Measurements from ENCODE around the gene SUMO4. TPM values are rescaled to one million over a fixed set of nuclear protein-coding genes. Genes with fewer than 3 reads are reported as not detected.
"Not testable (repeated sequence)": the region's sequence is repeated elsewhere in the genome, so short reads cannot be mapped to it uniquely, and the experiment has no call there.

SUMO4 gene
- total and polyA plus RNA-seq, 8 donors: 0.09 to 1.5 (median 0.86) TPM; not detected in 1

DNA sequence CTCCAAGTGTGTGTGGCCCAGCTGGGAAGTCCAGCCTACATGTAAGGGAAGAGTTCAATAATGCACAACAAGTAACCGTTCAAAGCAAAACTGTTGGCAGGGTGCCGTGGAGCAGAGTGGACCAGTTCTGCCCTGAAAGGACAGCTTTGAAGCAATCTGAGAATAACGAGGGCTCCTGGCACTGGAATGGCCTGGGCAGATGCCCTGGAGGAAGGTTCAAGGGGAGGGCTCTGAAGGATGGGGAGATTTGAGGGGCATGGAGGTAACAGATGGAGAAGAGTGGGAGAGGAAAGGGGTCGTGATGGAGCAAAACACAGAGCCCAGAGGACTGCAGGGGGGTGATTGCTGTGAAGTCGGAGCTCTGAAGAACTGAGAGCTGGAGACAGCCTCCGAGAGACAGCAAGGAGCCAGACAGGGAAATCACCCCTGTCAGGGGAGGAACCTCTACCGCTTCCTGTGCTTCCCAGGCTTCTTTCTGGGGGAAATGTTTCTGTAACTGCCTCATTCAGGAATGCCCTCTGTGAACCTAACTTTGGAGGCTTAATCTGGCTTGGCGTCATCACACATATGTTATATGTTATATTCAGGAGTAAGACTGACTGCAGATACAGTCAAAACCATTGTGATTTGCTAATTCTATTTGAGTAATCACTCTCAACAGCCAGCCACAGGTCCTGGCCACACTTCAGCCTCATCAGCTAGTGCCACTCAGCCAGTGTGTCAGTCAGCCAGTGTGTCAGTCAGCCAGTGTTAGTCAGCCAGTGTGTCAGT is 43.5 kb downstream of the SUMO4 start:
- TF ChIP-seq, protein P1, sequence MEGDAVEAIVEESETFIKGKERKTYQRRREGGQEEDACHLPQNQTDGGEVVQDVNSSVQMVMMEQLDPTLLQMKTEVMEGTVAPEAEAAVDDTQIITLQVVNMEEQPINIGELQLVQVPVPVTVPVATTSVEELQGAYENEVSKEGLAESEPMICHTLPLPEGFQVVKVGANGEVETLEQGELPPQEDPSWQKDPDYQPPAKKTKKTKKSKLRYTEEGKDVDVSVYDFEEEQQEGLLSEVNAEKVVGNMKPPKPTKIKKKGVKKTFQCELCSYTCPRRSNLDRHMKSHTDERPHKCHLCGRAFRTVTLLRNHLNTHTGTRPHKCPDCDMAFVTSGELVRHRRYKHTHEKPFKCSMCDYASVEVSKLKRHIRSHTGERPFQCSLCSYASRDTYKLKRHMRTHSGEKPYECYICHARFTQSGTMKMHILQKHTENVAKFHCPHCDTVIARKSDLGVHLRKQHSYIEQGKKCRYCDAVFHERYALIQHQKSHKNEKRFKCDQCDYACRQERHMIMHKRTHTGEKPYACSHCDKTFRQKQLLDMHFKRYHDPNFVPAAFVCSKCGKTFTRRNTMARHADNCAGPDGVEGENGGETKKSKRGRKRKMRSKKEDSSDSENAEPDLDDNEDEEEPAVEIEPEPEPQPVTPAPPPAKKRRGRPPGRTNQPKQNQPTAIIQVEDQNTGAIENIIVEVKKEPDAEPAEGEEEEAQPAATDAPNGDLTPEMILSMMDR (IDR thresholded peaks at IDR 0.05): no peak
- DNase-seq: no peak
- intact Hi-C loops (cut with DNase I): loop anchor here in 1 of 3 donors (10.0 kb wide), 1 partner anchor 399 kb away; no protein-coding TSS in a partner anchor

DNA sequence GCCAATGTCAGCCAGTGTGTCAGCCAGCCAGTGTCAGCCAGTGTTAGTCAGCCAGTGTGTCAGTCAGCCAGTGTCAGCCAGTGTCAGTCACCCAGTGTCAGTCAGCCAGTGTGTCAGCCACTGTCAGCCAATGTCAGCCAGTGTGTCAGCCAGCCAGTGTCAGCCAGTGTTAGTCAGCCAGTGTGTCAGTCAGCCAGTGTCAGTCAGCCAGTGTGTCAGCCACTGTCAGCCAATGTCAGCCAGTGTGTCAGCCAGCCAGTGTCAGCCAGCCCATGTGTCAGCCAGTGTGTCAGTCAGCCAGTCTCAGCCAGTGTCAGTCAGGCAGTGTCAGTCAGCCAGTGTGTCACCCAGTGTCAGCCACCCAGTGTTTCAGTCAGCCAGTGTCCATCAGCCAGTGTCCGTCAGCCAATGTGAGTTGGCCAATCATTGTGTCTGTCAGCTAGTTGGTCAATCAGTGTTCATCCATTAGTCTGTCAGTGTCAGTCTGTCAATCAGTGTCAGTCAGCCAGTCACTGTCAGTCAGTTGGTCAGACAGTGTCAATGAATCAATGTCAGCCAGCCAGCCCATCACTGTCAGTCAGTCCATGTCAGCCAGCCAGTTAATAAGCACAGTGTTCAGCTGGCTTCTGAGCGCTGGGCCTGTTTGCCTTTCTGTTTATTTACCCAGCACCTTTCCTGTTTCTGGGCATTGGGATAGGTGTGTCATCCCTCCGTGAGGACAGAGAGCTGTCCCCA is 44.5 kb downstream of the SUMO4 start:
- ATAC-seq, H3K4me1 ChIP-seq, H3K27ac ChIP-seq, FAIRE-seq, DNase-seq, H3K36me3 ChIP-seq, H3K27me3 ChIP-seq, H3K4me3 ChIP-seq, H3K9me3 ChIP-seq: not testable (repeated sequence)
- 65 to 90% methylated on average over 3 of the region's 3 CpGs for WGBS, 2 donors
- intact Hi-C loops (cut with DNase I): loop anchor here in 1 of 3 donors (10.0 kb wide), 1 partner anchor 400 kb away; no protein-coding TSS in a partner anchor

More for the DNA sequence above, 43.5 kb downstream of the SUMO4 start:
- H3K4me3 ChIP-seq: no peak overlapping the region
- H3K27ac ChIP-seq: no peak overlapping the region
- WGBS, 2 donors: 87 to 90% methylated on average over 8 of the region's 8 CpGs
- no peaks in the 10 kb centered on the region for H3K36me3 ChIP-seq
- FAIRE-seq: no peak
- H3K9me3 ChIP-seq: no peaks in the 10 kb centered on the region
- no peak for ATAC-seq
- H3K27me3 ChIP-seq: no peaks in the 10 kb centered on the region
- H3K4me1 ChIP-seq: peaks cover 0 to 6% (median 4%) of the 10 kb centered on the region in 3 donors

DNA sequence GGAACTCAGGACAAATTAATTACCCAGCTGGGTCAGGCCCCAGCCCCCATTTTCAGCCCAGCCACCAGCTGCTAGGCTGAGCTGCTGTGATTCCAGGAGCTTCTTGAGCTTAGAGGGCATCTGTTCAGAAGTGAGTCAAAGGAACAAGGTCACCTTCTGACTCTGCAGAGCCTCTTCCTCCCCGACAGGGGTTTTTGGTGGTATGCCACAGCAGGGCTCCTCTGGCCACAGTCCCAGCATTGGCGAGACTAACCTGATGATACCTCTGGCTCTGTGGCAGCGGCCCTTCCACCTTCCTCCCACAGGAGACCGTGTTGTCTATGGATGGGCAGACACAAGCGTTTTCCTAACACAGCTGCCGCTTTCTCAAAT is 45.0 kb downstream of the SUMO4 start:
- Histone ChIP-seq H3K9me3 (no peaks in the 10 kb centered on the region), H3K36me3 (no peaks in the 10 kb centered on the region), H3K4me1 (peaks cover 0 to 6% (median 4%) of the 10 kb centered on the region in 3 donors), H3K4me3 (no peak overlapping the region), H3K27me3 (no peaks in the 10 kb centered on the region), H3K27ac (no peak overlapping the region)
- no peak for FAIRE-seq
- TF ChIP-seq, protein P1 (IDR thresholded peaks at IDR 0.05): no peak
- 87 to 92% methylated on average over 6 of the region's 6 CpGs for WGBS, 2 donors
- DNase-seq: no peak
- intact Hi-C loops (cut with DNase I): loop anchor here in 1 of 3 donors (10.0 kb wide), 1 partner anchor 400 kb away; no protein-coding TSS in a partner anchor
- ATAC-seq: no peak

DNA sequence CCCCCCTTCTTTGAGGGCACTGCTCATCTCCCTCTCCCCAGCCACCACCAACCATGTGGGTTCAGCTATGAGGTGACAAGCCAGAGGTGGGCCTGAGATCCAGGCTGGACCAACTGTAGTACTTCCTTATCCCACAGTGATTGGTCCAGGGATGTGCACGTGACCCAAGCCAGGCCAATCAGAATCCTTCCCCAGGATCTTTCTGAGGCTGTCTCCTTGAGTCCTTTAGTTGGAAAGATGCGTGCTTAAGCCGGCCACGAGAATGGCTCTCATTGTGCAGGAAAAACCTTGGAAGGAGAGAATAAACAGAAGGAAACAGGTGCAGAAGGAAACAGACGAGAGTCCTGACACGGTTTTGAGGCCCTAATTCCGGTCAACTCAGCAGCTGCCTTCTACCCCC is 45.5 kb downstream of the SUMO4 start:
- intact Hi-C loops (cut with DNase I): loop anchor here in 1 of 3 donors (10.0 kb wide), 1 partner anchor 401 kb away; no protein-coding TSS in a partner anchor
- FAIRE-seq (no peak), ATAC-seq (no peak), DNase-seq (no peak)
- Histone ChIP-seq H3K4me3 (no peak overlapping the region), H3K4me1 (peaks cover 0 to 6% (median 4%) of the 10 kb centered on the region in 3 donors), H3K27ac (no peak overlapping the region), H3K36me3 (no peaks in the 10 kb centered on the region), H3K9me3 (no peaks in the 10 kb centered on the region), H3K27me3 (no peaks in the 10 kb centered on the region)
- 91 to 94% methylated on average over 7 of the region's 7 CpGs for WGBS, 2 donors
- TF ChIP-seq, protein P1 (IDR thresholded peaks at IDR 0.05): no peak

DNA sequence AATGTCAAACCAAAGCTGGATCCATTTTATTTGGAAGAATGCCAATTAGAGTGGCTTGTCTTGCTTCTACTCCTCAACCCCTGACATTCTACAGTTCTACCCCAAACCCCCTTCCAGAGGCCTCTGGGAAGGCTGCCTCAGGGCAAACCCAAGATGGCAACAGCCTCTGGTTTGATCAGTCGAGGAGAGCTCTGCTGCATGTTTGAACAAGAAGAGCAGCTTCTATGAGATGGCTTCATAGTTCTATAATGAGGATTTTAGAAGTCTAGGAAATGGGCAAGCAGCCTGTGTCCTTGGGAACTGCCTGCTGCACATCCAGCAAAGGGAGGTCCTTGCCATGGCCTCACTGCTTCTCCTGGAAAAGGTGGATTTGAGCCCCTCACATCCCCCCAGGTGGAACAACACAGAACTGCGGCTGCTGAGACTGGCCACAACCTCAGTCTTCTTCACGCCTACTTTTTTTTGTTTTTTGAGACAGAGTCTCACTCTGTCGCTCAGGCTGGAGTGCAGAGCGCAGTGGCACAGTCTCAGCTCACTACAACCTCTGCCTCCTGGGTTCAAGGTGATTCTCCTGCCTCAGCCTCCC is 46.8 kb downstream of the SUMO4 start:
- 92 to 95% methylated on average over 5 of the region's 5 CpGs for WGBS, 2 donors
- FAIRE-seq (no peak), DNase-seq (no peak), ATAC-seq (no peak)
- TF ChIP-seq, protein P1 (IDR thresholded peaks at IDR 0.05): no peak
- Histone ChIP-seq H3K9me3 (no peaks in the 10 kb centered on the region), H3K36me3 (no peaks in the 10 kb centered on the region), H3K27me3 (no peaks in the 10 kb centered on the region), H3K4me3 (no peak overlapping the region), H3K4me1 (peaks cover 0 to 1% (median under 1%) of the 10 kb centered on the region in 3 donors), H3K27ac (no peak overlapping the region)
- intact Hi-C loops (cut with DNase I): loop anchor here in 1 of 3 donors (10.0 kb wide), 1 partner anchor 402 kb away; no protein-coding TSS in a partner anchor

Measured in pancreas (tissue), 10 donors.